SK-N-SH (cell line): ENCODE data around the gene GHR. TPM values are rescaled to one million over a fixed set of nuclear protein-coding genes. Genes with fewer than 3 reads are reported as not detected.

Experiments used
- CTCF ChIA-PET: fragments of 300-600, 350-600 bp; formaldehyde crosslinking; extraction: SDS; loops from one replicate; lab custom pipeline; 2021; lab: Yijun Ruan, JAX
- POLR2A ChIA-PET: fragments of 350-600 bp; sonication (Branson Sonifier 250); formaldehyde crosslinking; extraction: SDS; loops from one replicate; lab custom pipeline; 2020; ENCODE audit warnings: antibody characterized with exemption, inconsistent platforms; lab: Yijun Ruan, JAX
- DNase-seq: peaks from one replicate; pipeline ENCODE4 v3.0.0; 2012
- H2AFZ ChIP-seq: fragments of 200-600 bp; sonication (generic); 2 replicates; pipeline ENCODE4 v1.8.1; 2016; ENCODE audit warnings: antibody characterized with exemption, mild to moderate bottlenecking, low read depth
- H3F3A ChIP-seq: fragments of 200-600 bp; sonication (generic); replicated peaks from 2 replicates; pipeline ENCODE3; 2016; ENCODE audit warnings: antibody characterized with exemption, mild to moderate bottlenecking; ENCODE audit not compliant: insufficient read depth
- H3K27ac ChIP-seq, 2 experiments: fragments of 200-500 bp in 1 of 2; fragments of 200-600 bp in 1 of 2; sonication (Bioruptor generic) in 1 of 2; sonication (generic), shearing (Covaris generic) in 1 of 2; 2 replicates each; pipeline versions ENCODE4 v1.5.1 to v1.6.1; 2014 to 2016; ENCODE audit warnings: low read depth in 2 of 2, inconsistent platforms in 1 of 2, low read length in 1 of 2, mild to moderate bottlenecking in 1 of 2, mixed read lengths in 1 of 2
- H3K27me3 ChIP-seq: fragments of 200-600 bp; sonication (generic), shearing (Covaris generic); 2 replicates; pipeline ENCODE4 v1.6.1; 2016; ENCODE audit warnings: mixed run types; ENCODE audit not compliant: insufficient read depth
- H3K36me3 ChIP-seq, 2 experiments: fragments of 200-500 bp in 1 of 2; fragments of 200-600 bp in 1 of 2; sonication (Bioruptor generic) in 1 of 2; sonication (generic) in 1 of 2; replicated peaks in 1 of 2; 2 replicates each; pipeline versions ENCODE3 to v1.5.1; 2014 to 2016; ENCODE audit warnings: low read length in 1 of 2, mild to moderate bottlenecking in 1 of 2; ENCODE audit not compliant: insufficient read depth in 2 of 2, control insufficient read depth in 1 of 2
- H3K4me1 ChIP-seq, 2 experiments: fragments of 200-500 bp in 1 of 2; fragments of 200-600 bp in 1 of 2; sonication (Bioruptor generic) in 1 of 2; sonication (generic), shearing (Covaris generic) in 1 of 2; 2 replicates each; pipeline versions ENCODE4 v1.5.1 to v1.6.1; 2014 to 2016; ENCODE audit warnings: low read depth in 1 of 2, low read length in 1 of 2, mixed run types in 1 of 2; ENCODE audit not compliant: insufficient read depth in 2 of 2, control insufficient read depth in 1 of 2
- H3K4me2 ChIP-seq: fragments of 200-600 bp; sonication (generic), shearing (Covaris generic); 2 replicates; pipeline ENCODE4 v1.6.1; 2017; ENCODE audit warnings: mixed run types
- H3K4me3 ChIP-seq, 2 experiments: fragments of 200-500 bp in 1 of 2; fragments of 200-600 bp in 1 of 2; sonication (Bioruptor generic) in 1 of 2; sonication (generic), shearing (Covaris generic) in 1 of 2; 2 replicates each; pipeline versions ENCODE4 v1.5.1 to v1.8.1; 2014 to 2016; ENCODE audit warnings: low read depth in 2 of 2, inconsistent platforms in 1 of 2, low read length in 1 of 2, mild to moderate bottlenecking in 1 of 2, mixed read lengths in 1 of 2, moderate library complexity in 1 of 2
- H3K79me2 ChIP-seq: fragments of 200-600 bp; sonication (generic); 2 replicates; pipeline ENCODE4 v1.8.1; 2017; ENCODE audit warnings: mild to moderate bottlenecking; ENCODE audit not compliant: insufficient read depth
- H3K9ac ChIP-seq: fragments of 200-600 bp; sonication (generic); 2 replicates; pipeline ENCODE4 v1.6.1; 2017; ENCODE audit warnings: mixed run types
- H3K9me2 ChIP-seq: fragments of 200-600 bp; sonication (generic); 2 replicates; pipeline ENCODE4 v1.6.1; 2017; ENCODE audit warnings: mixed run types
- H3K9me3 ChIP-seq: fragments of 200-600 bp; sonication (generic); 2 replicates; pipeline ENCODE4 v1.6.1; 2017; ENCODE audit warnings: mixed run types, mild to moderate bottlenecking, moderate library complexity
- H4K20me1 ChIP-seq: fragments of 200-600 bp; sonication (generic); 2 replicates; pipeline ENCODE4 v1.6.1; 2017; ENCODE audit warnings: mild to moderate bottlenecking, mixed run types; ENCODE audit not compliant: insufficient read depth
- CHD2 ChIP-seq: fragments of 150-350 bp; IDR thresholded peaks from 2 replicates; pipeline ENCODE4 v1.6.1; 2018; ENCODE audit warnings: low read length; ENCODE audit not compliant: partially characterized antibody
- EP300 ChIP-seq, 2 experiments: IDR thresholded peaks; 2 replicates each; pipeline versions ENCODE4 v1.4.0 to v1.6.1; 2012; ENCODE audit warnings: borderline replicate concordance in 1 of 2, low read depth in 1 of 2, low read length in 1 of 2
- EZH2phosphoT487 ChIP-seq: fragments of 200-600 bp; sonication (generic); IDR thresholded peaks from 2 replicates; pipeline ENCODE4 v1.6.1; 2017; ENCODE audit warnings: low read depth, mixed run types, mild to moderate bottlenecking, antibody characterized with exemption, moderate library complexity, borderline replicate concordance
- FOXM1 ChIP-seq: IDR thresholded peaks from 2 replicates; pipeline ENCODE4 v1.4.0; 2012; ENCODE audit warnings: low read depth, mild to moderate bottlenecking
- GABPA ChIP-seq: IDR thresholded peaks from 2 replicates; pipeline ENCODE4 v1.4.0; 2012; ENCODE audit warnings: low read depth, mild to moderate bottlenecking
- JUND ChIP-seq: IDR thresholded peaks from 2 replicates; pipeline ENCODE4 v1.4.0; 2012
- MAX ChIP-seq: IDR thresholded peaks from 2 replicates; pipeline ENCODE4 v1.4.0; 2012; ENCODE audit warnings: low read depth
- MEF2A ChIP-seq: IDR thresholded peaks from 2 replicates; pipeline ENCODE4 v1.4.0; 2012; ENCODE audit warnings: low read depth, borderline replicate concordance
- NFIC ChIP-seq: IDR thresholded peaks from 2 replicates; pipeline ENCODE4 v1.4.0; 2012; ENCODE audit warnings: borderline replicate concordance
- RAD21 ChIP-seq: IDR thresholded peaks from 2 replicates; pipeline ENCODE4 v1.6.1; 2012; ENCODE audit warnings: mild to moderate bottlenecking, low read length
- RCOR1 ChIP-seq: fragments of 150-350 bp; IDR thresholded peaks from 2 replicates; pipeline ENCODE4 v1.6.1; 2017; ENCODE audit warnings: antibody characterized with exemption, low read length
- RFX5 ChIP-seq: IDR thresholded peaks from 2 replicates; pipeline ENCODE4 v1.6.1; 2012; ENCODE audit warnings: mild to moderate bottlenecking, improper control_type of control experiment, low read length
- SIN3A ChIP-seq: IDR thresholded peaks from 2 replicates; pipeline ENCODE4 v1.6.1; 2012; ENCODE audit warnings: low read depth, mild to moderate bottlenecking, low read length, moderate library complexity, borderline replicate concordance
- TAF1 ChIP-seq: IDR thresholded peaks from 2 replicates; pipeline ENCODE4 v1.6.1; 2012; ENCODE audit warnings: low read depth, mild to moderate bottlenecking, low read length, moderate library complexity, borderline replicate concordance
- TCF12 ChIP-seq: IDR thresholded peaks from 2 replicates; pipeline ENCODE4 v1.4.0; 2012
- USF1 ChIP-seq: IDR thresholded peaks from 2 replicates; pipeline ENCODE4 v1.4.0; 2012; ENCODE audit warnings: low read depth, borderline replicate concordance
- ZBTB33 ChIP-seq: IDR thresholded peaks from 2 replicates; pipeline ENCODE4 v1.4.0; 2012; ENCODE audit warnings: low read depth, borderline replicate concordance
- WGBS: methylation state at CpG from one replicate; pipeline ENCODE4 v1.1.6; 2017; ENCODE audit warnings: low lambda C conversion rate; 5-methylcytosine and 5-hydroxymethylcytosine counted together
- polyA plus RNA-seq, 3 experiments: library from polyadenylated mRNA; depleted of rRNA; stranded (reverse); fragments of >200 nt; gene quantifications; 2 replicates each; pipeline ENCODE4 v1.2.3, GENCODE V29; 2012

The GHR gene
- polyA plus RNA-seq, 1 of the 3 experiments (the other 2 are of a cell fraction), result 0.03 TPM

- H3K36me3 ChIP-seq, result no peaks in the 10 kb centered on the region
- no peak overlapping the region for H3K27ac ChIP-seq
These were observed 278.3 kb downstream of the GHR start for GRCh38 chr5:42701351-42702059.

More at GRCh38 chr5:42701351-42702059, 278.3 kb downstream of the GHR start:
- no peak for DNase-seq
- Histone ChIP-seq H3K9ac (no peak overlapping the region), H3K4me2 (no peak overlapping the region), H2AFZ (no peak overlapping the region), H3K79me2 (no peaks in the 10 kb centered on the region), H3K9me2 (0 out of 2 replicates have a peak, but pooled peaks cover 4% of the 10 kb centered on the region), H3F3A (no peaks in the 10 kb centered on the region), H3K4me3 (no peak overlapping the region), H3K9me3 (peaks cover 4% of the 10 kb centered on the region; the same call in 1 of the 2 replicates), H3K27me3 (no peaks in the 10 kb centered on the region), H3K4me1 (no peaks in the 10 kb centered on the region), H4K20me1 (no peaks in the 10 kb centered on the region)
- TF ChIP-seq FOXM1 (no peak), MAX (no peak), CHD2 (no peak), MEF2A (no peak), SIN3A (no peak), TCF12 (no peak), USF1 (no peak), JUND (no peak), GABPA (no peak), EP300 (IDR thresholded peaks at IDR 0.05; ENCODE audit: borderline replicate concordance in 1 of 2, low read depth in 1 of 2, low read length in 1 of 2) (no peak), EZH2phosphoT487 (no peak), ZBTB33 (no peak), NFIC (no peak), RFX5 (no peak), RAD21 (no peak), TAF1 (no peak), RCOR1 (no peak)
- ChIA-PET POLR2A (no interaction called here), CTCF (no interaction called here)
- WGBS, result 2% methylated on average over 7 of the region's 7 CpGs
